ENCODE results near the gene TP53AIP1.
A peak's percentile ranks its signal among the peaks of the same experiment; 100 is the strongest.

The TP53AIP1 gene

GRCh38 chr11:128904656-128905344, 37.9 kb downstream of the TP53AIP1 start:
- DNase-seq: peak; percentile 48

DNA sequence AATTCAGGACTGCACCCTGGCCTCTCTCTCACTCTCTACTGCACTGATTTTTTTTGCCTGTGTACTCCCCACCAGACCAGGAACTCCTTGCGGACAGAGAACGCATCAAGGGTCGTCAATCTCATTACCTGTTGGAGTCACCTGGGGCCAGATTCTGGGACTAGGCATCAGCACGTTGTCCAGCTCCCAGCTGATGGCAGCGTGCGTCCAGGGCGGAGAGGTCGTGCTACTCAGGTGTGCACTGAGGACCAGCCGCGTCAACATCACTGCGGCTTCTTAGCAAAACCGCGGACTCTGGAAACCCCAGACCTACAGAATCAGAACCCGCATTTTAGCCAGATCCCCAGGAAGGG, 38.4 kb downstream of the TP53AIP1 start:
- DNase-seq: no peak

GRCh38 chr11:128903248-128904061, 39.2 kb downstream of the TP53AIP1 start:
- DNase-seq: no peak

- no peak for DNase-seq
These were observed 40.1 kb downstream of the TP53AIP1 start for GRCh38 chr11:128902515-128903066.

- no peak for DNase-seq
These were observed 40.8 kb downstream of the TP53AIP1 start for GRCh38 chr11:128901653-128902514.

DNA sequence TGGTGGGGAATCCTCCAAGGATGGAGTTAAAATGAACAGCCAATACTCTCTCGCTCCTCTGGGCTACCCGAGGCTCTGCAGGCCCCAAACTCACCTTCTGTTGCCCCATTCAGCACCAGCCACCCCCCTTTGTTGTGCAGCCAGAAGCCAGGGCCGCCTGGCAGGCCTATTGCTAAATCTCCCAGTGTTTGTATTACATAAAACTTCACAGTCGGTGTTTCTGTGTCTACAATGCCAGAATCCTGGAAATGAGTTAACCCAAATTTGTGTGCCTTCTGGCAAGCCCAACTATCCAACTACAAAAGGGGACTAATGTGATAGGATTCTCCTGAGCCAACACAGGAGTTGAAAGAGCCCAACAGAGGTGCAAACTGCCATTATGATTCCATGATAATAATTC, 42.2 kb downstream of the TP53AIP1 start:
- DNase-seq: no peak

- DNase-seq: no peak
These were observed 43.9 kb downstream of the TP53AIP1 start for GRCh38 chr11:128898580-128899344.

- DNase-seq: no peak
These were observed 44.8 kb downstream of the TP53AIP1 start for GRCh38 chr11:128897826-128898225.

DNA sequence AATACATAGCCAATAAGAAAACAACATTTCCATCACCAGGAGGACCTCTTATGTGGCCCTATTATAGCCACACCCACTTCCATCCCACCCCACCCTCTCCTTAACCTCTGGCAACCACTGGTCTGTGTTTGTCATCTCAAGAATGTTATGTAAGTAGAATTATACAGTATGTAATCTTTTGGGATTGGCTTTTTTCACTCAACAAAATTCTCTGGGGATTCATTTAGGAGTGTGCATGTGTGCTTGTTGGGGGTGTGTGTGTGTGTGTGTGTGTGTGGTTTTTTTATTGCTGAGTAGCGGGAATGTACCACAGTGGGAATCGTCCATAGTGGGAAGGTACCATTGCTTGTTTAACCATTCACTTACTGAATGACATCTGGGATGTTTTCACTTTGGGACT, 46.3 kb downstream of the TP53AIP1 start:
- DNase-seq: peak; percentile 18

DNA sequence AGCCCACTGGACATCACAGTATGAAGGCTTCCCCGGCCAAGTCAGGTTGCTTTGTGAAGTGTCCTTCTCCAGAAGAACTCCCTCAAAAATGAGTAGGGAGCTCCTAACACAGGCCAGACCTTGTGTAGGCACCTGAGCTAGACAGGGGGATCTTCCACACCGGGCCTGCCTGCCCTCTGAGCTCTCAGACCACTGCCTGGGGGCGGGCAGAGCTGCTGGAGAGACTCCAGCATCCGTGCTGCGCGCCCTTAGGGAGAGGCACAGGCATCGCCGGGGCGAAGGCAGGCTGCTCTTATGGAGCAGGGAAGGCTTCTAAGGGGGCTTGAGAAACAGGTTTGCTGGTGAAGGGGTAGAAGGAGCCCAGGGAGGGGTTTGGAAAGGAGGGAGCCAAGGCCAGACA, 47.1 kb downstream of the TP53AIP1 start:
- DNase-seq: no peak

DNA sequence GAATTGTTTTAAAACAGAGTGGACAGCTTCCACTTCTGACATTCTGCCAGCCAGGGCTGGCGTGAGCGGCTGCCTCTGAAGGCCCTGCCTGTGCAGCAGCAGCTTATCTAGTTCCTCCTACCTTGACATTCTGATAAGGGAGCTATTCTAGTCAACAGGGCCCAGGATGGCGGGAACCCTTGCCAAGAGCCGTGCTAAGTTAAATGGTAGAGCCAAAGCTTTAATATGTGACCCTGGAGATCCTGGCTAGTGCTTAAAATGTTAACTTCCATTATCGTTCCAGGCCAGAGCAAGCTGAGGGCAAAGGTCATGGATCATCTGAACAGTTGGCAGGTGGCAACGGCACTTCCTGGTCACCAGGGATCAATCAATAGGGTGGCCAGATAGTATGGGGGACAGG, 48.0 kb downstream of the TP53AIP1 start:
- peak; percentile 81 for DNase-seq

- no peak for DNase-seq
These were observed 48.4 kb downstream of the TP53AIP1 start for GRCh38 chr11:128894286-128894681.

DNA sequence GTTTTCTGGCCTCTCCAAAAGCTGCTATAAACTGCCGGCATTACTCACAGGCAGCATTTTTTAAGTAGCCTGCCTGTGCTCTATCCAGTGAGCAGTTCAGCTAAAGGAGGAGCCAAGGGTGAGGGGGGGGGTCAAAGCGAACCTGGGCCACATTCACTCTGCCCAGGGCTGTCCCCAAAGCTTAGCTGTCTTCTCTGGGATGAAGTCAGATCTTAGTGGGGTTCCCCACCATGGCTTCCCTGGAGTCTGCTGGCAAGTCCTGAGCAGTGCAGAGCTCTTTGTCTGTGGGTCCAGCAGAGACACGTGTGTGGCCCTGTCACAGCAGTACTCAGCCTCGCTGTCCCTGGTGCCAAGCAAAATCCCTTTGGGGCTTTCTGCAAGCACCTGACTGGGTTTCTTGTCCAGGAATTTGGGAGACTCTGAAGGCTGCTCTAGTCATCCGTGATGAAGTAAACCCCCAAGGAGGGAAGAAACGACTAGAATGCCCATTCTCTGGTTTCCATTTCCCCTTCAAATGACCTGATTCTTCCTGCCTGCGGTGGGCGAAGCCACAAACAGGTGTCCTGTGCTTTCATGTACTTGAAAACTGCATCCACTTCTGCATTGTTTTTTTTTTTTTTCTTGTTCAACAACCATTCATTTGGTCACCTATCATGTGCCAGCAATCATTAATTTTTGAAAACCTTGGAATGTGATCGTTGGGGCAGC, 48.9 kb downstream of the TP53AIP1 start:
- no peak for DNase-seq

- DNase-seq: no peak
These were observed 49.7 kb downstream of the TP53AIP1 start for GRCh38 chr11:128892866-128893565.

DNA sequence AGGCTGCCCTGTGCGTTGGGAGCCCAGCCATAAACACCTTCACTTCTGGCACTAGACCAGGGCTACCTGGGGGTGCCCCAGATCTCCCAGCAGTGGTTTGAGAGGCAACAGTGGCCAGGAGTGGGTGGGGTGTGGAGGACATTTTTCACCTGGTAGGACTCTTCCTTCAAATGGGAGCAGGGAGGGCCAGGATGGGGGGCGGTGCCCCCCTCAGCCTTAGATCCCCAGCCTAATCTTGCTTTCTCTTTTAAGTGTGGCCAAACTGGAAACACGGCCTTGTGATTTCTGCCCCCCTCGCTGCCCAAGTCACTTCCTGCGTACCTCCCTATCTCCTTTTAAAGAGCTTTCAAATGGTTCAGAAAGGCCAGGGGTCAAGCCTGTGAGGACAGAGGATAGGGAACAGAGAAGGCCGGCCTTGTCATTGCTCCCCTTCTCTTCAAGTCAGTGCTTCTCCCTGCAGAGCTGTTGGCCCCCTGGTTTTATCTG, 50.7 kb downstream of the TP53AIP1 start:
- DNase-seq: peak; percentile 56

DNA sequence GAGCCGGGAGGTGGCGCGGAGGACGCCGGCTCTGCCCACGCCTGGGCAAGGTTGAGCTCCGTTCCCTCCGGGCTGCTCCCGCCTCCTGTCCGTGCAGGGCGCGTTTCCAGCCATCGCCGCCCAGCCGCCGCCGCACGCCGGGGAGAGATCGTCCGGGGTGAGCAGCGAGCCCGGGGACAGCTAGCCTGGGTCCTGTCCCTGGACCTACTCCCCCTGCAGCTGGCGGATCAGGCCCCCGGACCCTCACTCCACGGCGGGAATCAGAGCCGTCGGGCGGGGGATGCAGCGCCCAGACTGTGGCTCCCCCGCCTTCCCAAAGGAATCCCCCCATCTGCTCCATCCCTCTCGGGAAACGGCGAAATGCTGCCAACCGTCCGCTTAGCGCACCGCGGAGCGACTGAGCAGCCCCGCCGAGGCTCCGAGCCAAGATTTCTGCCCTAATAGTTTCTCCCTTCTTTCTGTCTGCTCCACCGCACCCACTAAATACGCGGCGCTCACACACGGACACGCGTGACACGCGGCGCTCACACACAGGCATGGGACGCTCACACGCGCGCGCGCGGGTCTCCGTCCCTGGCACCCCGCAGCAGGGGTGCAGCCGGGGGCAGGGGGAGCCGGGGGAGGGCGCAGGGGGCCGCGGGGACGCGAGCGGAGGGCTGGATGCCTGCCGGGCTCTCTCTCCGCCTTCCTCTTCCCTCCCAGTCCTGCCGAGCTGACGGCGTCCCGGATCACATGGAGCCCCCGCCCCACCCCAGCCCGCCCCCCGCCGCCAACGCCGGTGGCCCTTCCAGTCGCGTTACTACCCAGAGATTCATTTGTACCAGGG, 51.9 kb downstream of the TP53AIP1 start, which contains the start of gene KCNJ5:
Gene KCNJ5, plus strand, starts transcription at position 814 of the 826 bp plus-strand sequence. CDS start 19,918 bp downstream, outside the sequence.
- DNase-seq: no peak

GRCh38 chr11:128890216-128890542, 52.5 kb downstream of the TP53AIP1 start:
- no peak for DNase-seq

DNA sequence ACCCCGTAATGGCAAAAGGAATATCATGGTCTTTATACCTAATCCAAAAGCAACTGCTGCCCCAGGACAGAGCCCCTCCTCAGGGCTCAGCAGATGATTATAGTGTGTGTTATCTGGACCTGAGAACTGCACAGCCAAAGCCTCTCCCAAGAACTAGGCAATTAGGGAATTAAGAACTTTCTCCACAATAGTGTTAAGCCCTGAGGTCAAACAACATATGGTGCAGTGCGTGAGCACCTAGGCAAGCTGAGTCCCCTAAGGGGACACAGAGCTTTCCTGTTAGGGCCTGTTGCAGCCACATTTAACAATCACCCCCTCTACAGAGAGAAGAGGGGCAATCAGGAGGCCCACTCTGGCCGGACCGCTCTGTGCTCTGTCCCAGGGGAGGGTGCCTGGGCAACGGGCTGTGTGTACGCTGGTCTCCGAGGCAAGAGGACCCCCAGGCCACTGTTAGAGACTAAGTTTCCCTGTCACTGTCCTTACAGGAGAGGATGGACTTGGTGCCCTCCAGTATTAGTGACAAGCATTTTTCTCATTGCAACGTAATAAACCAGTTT, 52.9 kb downstream of the TP53AIP1 start:
- no peak for DNase-seq

All from OCI-M1 (cell line).